Measurements from ENCODE around the gene IPO11. TPM values are rescaled to one million over a fixed set of nuclear protein-coding genes. Genes with fewer than 3 reads are reported as not detected.
A peak's percentile ranks its signal among the peaks of the same experiment; 100 is the strongest.

Gene IPO11
- total and polyA plus RNA-seq, 2 of the 4 experiments (the other 2 are of a cell fraction) = 12.6 to 40.0 TPM

- no peak overlapping the region for H3K9ac ChIP-seq (ENCODE audit: low read depth, low read length)
- TF ChIP-seq CTCF (conservative IDR thresholded peaks at IDR 0.05; ENCODE audit: low read depth, low read length) (peak; percentile 82), RAD21 (IDR thresholded peaks at IDR 0.05; ENCODE audit: low read length) (peak; percentile 74), NFE2L2 (IDR thresholded peaks at IDR 0.05; ENCODE audit: low read depth, low read length) (no peak), BHLHE40 (IDR thresholded peaks at IDR 0.05; ENCODE audit: low read depth, low read length) (no peak), SMC3 (IDR thresholded peaks at IDR 0.05; ENCODE audit: low read depth, low read length) (peak; percentile 70)
- no peak overlapping the region for H3K18ac ChIP-seq (ENCODE audit: low read depth, low read length)
- peaks cover 4% of the 10 kb centered on the region for H4K20me1 ChIP-seq (ENCODE audit: insufficient read depth, low read length)
- H3K79me1 ChIP-seq (ENCODE audit: low read depth in 1 of 2, low read length in 2 of 2) = peaks cover 6 to 20% of the 10 kb centered on the region in 2 experiments; a peak in 3 of 4 replicates
- no peaks in the 10 kb centered on the region for H3K27me3 ChIP-seq (ENCODE audit: control insufficient read depth, insufficient read depth, low read length)
- H3K4me3 ChIP-seq (ENCODE audit: insufficient read depth, low read depth, low read length) = no peak overlapping the region
- no peak overlapping the region for H4K91ac ChIP-seq (ENCODE audit: insufficient read depth, low read depth, low read length)
- no peak overlapping the region for H3K23ac ChIP-seq (ENCODE audit: low read depth, low read length)
- peak; percentile 87 for ATAC-seq (ENCODE audit: low read depth)
- no peaks in the 10 kb centered on the region for H3K36me3 ChIP-seq (ENCODE audit: control insufficient read depth, insufficient read depth, low read length)
- BruUV-seq (replicated peaks) = no TSS peak
- H3K56ac ChIP-seq (ENCODE audit: extremely low read depth, insufficient read depth, low read length) = no peak overlapping the region
- 0 out of 2 replicates have a peak, but pooled peaks cover 2% of the 10 kb centered on the region for H3K9me1 ChIP-seq (ENCODE audit: insufficient read depth, low read length)
- peaks cover 2% of the 10 kb centered on the region; the same call in 1 of the 2 replicates for H3K4me1 ChIP-seq (ENCODE audit: control insufficient read depth, insufficient read depth, low read length)
- dilution Hi-C loops (cut with HindIII; ENCODE audit: low sequenced_read_pairs, unreplicated experiment) = no loop called here
- H4K8ac ChIP-seq (ENCODE audit: low read depth in 2 of 2, low read length in 2 of 2) = no peak overlapping the region
- no peak overlapping the region for H2AK5ac ChIP-seq (ENCODE audit: low read depth, low read length)
- peak; percentile 68 for DNase-seq
- no peak overlapping the region for H4K5ac ChIP-seq (ENCODE audit: low read depth, low read length)
- no peak overlapping the region for H2BK5ac ChIP-seq (ENCODE audit: low read depth, low read length, poor library complexity, severe bottlenecking)
- no peak overlapping the region for H2BK20ac ChIP-seq (ENCODE audit: low read depth, low read length)
- no peak overlapping the region for H2BK15ac ChIP-seq (ENCODE audit: low read depth, low read length)
- POLR2A ChIA-PET (ENCODE audit: unreplicated experiment) = no interaction called here
- H3K27ac ChIP-seq (ENCODE audit: insufficient read depth, low read length) = no peak overlapping the region
- H2AFZ ChIP-seq (replicated peaks; ENCODE audit: low read length, poor library complexity) = no peak overlapping the region
- H3K14ac ChIP-seq (replicated peaks; ENCODE audit: low read depth, low read length) = no peak overlapping the region
- CTCF ChIA-PET = interaction anchor here (0.6 to 1.7 kb wide), 7 partner anchors 10 to 318 kb away, joined by 3 to 12 read pairs (median 3); no protein-coding TSS in a partner anchor
- intact Hi-C loops (cut with micrococcal nuclease) = loop anchor here (1.0 to 10.0 kb wide), 3 partner anchors 164 to 1503 kb away; no protein-coding TSS in a partner anchor
- H3K9me3 ChIP-seq (ENCODE audit: control insufficient read depth, insufficient read depth, low read length) = no peaks in the 10 kb centered on the region
- no peak overlapping the region for H2BK120ac ChIP-seq (ENCODE audit: low read depth, low read length)
- in situ Hi-C loops (cut with MboI; ENCODE audit: low sequenced_read_pairs) = no loop called here
- H3K4me2 ChIP-seq (ENCODE audit: low read depth, low read length) = no peak overlapping the region
- no peak overlapping the region for H2AK9ac ChIP-seq (replicated peaks; ENCODE audit: low read depth, low read length, poor library complexity)
- H3K4ac ChIP-seq (ENCODE audit: low read depth, low read length) = no peak overlapping the region
Observed at GRCh38 chr5:62460578-62460983, 48.0 kb downstream of the IPO11 start.

Measured in IMR-90 (cell line).